NCI-H2029 treated with DMSO at 0.1 percent for 48 hours (cell line): ENCODE measurements around the gene NINL.
"Not testable (repeated sequence)": the region's sequence is repeated elsewhere in the genome, so short reads cannot be mapped to it uniquely, and the experiment has no call there.

Experiments used
- DNase-seq: peaks from one replicate; lab custom pipeline; 2025; lab: John Stamatoyannopoulos, UW

The NINL gene

GRCh38 chr20:25552977-25553376 is 32.4 kb downstream of the NINL start:
- DNase-seq = no peak

DNA sequence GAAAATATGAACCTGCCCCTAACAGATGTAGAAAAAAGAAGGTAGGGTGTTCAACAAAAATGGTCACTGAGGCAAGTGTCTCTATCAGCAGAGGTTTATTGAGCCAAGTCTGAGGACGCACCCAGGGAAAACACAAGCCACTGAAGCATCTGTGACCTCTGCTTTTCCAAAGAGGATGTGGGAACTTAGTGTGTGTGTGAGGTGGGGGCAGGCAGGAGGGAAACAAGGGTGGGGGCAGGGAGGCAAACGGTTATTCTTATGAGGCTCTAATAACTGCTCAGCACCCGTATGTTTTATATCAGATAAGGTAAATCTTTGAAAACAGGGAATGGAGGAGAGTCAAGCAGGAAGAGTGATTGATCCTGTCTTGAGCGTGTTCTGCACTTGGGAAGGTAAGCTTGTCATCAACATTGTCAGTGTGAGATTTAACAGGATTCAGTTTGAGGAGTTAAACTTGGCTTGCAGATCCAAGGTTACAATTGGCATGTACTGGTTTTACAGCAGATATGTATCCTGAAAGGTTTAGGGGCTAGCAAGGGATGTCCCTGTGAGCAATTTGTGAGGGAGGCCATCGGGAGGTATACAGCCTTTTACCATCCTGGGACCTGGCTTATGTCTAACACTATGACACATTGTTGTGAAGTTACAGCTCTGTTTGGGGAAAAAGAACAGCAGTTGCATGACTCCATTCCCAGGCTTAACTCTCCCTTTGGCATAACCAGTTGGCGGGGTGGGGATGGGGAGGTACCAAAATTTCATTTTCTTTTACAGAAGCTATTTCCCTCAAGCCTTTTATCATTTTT is 33.7 kb downstream of the NINL start:
- DNase-seq = no peak

GRCh38 chr20:25550645-25551337 is 34.5 kb downstream of the NINL start:
- DNase-seq = not testable (repeated sequence)

DNA sequence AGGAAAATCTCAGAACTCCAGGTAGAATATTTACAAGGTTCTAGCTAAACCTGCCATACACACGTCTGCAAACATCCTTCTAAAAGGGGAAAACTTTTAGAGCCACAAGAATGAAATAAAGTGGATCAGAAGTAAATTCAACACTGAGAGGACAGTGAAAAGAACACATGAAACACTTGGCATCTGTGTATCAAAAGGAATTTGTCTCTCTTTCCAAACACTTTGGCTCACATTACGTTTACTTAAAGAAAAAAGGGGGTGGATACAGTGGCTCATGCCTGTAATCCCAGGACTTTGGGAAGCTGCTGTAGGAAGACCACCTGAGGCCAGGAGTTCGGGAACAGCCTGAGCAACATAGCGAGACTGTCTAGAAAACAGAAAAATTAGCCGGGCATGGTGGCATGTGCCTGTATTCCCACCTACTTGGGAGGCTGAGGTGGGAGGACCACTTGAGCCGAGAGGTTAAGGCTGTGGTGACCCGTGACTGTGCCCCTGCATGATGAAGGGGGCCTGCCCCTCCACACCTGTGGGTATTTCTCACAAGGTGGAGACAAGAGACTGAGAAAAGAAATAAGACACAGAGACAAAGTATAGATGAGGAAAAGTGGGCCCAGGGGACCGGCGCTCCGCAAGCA is 35.4 kb downstream of the NINL start:
- no peak for DNase-seq

DNA sequence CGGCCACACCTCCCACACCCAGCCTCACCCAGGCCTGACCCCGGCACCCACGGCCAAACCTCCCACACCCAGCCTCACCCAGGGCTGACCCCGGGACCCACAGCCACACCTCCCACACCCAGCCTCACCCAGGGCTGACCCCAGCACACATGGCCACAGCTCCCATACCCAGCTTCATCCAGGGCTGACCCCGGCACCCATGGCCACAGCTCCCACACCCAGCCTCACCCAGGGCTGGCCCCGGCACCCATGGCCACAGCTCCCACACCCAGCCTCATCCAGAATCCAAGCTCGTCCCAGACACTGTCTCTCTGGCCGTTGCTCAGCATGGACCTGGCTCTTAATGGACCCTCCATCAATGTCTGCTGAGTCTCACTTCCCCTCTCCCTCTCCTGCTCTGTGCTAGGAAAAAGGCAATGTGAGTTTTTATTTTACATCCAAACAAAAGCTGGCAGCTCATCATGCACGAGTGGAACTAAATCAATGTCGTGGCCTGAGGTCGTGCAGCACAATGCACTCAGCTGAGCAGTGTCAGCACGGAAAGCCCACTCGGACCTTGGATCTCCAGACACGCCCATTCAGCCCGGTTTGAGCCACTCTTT is 36.1 kb downstream of the NINL start:
- DNase-seq = no peak

DNA sequence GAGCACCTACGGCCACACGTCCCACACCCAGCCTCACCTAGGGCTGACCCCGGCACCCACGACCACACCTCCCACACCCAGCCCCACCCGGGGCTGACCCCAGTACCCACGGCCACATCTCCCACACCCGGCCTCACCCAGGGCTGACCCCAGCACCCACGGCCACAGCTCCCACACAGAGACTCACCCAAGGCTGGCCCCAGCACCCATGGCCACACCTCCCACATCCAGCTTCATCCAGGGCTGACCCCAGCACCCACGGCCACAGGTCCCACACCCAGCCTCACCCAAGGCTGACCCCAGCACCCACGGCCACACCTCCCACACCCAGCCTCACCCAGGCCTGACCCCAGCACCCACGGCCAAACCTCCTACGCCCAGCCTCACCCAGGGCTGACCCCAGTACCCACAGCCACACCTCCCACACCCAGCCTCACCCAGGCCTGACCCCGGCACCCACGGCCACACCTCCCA is 36.7 kb downstream of the NINL start:
- DNase-seq = no peak

- DNase-seq = no peak
These were observed 37.3 kb downstream of the NINL start for GRCh38 chr20:25547999-25548398.

DNA sequence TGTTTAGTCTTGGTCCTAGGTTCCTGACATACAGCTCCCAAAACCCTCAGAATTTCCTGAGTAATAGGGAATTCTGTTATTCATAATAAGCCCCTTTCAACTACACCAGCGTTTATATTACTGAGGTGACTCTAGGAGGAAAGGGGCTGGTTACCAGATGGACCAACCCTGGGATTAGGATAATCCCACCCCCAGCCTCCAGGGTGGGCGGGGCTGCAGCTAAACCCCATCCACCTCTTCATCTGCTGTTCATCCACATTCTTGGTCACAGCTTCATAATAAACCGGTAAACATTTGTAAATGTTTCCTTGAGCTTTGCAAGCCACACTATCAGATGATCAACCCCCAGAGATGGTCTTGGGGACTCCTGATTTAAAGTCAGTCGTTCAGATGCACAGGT is 38.3 kb downstream of the NINL start:
- DNase-seq = no peak

DNA sequence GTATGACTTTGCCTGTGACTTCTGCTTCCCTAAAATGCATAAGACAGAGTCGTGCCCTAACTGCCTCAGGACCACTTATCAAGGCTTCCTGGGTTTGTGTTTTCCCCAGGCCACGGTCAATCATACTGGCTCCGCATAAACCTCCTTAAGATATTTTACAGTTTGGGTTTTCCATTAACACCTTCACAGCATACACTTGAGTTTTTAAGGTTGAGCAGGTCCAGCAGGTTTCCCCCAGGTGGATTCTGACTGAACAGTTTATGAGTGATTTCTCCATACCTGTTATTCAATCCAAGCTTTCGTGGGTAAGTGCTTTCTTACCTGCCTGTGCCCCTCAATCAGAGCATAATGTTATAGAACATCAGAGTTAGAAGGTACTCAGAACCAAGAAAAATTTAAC is 39.3 kb downstream of the NINL start:
- DNase-seq = no peak

DNA sequence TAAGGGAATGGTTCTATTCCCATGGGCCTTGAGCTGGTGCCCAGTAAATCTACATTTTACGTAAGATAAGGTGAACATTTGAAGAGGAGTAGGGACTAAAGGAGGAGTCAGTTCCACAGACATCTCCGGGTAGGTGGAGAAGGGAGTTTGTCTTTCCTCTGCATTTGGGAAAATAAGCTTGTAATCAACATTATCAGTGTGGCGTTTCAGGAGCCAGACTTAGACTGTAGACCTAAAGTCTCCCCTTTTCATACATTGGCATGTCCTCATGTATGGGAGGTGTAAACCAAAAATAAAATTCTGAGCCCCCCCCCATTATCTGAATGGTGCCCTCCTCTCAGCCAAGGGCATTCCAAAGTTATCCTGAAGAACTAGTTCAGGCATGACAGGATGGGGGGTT is 40.2 kb downstream of the NINL start:
- no peak for DNase-seq

- DNase-seq = no peak
These were observed 40.6 kb downstream of the NINL start for GRCh38 chr20:25544734-25545133.

DNA sequence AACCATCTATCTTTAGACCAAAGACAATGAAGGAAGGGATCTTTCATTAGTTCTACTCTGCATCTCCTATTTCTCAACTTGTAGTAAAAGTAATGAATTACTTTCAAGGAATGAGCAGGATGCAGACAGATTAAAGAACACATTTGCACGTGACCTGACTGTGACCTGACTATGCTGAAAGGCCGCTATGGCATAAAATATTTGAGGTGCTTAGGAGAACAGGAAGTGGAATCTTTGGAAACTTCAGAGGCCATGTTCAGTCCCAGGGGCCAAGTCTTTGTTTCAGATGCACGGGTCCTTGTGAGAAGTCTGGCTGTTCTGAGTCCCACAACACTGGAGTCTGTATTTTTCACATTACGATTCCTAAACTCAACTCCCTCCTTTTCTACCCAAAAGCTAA is 41.0 kb downstream of the NINL start:
- no peak for DNase-seq

- no peak for DNase-seq
These were observed 42.3 kb downstream of the NINL start for GRCh38 chr20:25543068-25543467.

DNA sequence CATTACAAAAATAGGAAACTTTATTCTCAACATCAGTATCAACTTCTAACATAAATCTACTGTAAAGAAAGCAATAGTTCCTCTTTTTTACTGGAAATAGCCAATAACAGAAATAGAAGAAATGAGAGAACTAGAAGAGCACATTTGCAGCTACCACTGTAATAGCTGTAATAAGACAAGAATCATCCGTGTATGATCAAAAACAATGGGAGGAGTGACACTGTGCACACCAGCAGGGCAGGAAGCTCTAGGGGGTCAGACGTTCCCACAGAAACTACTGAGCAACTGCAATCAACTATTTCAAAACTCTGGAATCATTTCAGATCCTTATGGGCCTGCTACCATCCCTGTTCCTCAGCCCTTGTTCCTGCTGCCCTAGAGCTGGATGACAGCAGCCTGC is 43.7 kb downstream of the NINL start:
- no peak for DNase-seq

GRCh38 chr20:25539742-25540672 is 45.3 kb downstream of the NINL start:
- DNase-seq = no peak

DNA sequence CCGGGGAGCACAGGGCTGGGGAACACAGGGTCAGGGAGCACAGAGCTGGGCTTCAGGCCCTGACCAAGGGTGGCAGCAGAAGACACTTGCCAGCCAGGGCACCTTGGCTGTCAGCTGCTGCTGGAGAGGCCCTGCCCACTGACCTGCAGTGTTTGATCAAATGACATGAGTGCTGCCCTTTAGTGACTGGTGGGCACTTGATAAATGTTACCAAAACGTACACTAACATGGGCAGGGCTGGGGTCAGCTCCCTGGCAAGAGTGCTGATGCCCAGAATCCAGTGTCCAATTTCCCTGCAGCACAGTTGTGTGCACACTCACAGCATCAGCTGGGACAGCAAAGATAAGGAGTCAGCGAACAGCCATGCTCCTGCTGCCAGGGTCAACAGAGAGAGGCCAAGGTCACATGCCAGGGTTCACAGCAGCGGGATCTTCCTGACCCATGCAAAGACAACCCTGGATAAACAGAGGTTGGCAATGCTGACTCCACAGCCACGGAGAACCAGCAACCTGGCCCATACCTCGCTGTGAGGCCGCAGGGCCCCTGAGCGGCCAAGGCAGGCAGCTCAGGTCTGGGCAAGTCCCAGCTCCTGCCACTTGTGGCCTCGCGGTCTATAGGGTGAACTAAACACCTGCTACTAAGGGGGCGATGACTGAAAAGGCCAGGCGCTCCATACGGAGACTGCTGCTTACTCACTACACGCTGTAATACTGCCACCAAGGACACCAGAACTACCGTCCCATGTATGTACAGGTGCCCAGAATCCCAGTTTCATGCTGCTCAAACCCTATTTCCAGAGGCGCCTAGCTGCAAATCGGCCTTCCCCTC is 46.3 kb downstream of the NINL start:
- DNase-seq = no peak

DNA sequence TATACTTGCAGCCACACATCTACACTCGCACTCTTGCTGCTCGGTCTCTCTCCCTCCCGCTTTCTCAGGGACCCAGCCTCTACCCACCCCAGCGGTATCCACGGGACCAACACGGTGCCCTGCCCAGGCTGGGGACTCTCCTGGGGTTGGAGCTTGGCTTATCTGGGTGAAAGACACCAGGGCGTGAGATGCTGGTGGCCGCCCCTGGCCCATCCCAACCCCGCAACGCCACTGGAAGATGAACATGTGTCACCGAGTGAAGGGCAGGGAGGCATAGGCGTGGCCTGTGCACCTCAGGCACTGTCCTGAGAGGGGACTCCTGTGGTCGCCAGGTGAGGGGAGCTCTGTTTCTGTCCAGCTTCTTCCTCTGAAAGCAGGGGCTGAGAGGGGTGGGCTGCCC is 47.4 kb downstream of the NINL start:
- DNase-seq = no peak

DNA sequence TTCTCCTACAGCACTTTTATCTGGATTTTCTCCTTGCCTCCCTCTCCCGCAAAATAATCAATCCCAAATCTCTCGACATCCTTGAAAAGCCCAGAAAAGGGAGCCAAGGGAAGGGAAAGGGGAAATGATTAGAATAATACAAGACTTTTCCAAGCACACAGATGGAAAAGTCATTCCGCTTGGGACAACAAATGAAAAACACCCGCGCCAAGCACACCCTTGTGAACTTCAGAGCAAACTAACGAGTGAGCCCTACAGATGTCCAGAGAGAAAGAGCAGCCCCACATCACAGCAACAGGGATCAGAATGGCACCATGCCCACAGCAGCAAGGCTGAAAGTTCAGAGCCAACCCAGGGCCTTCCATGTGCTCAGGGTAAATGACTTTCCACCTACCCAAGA is 49.6 kb downstream of the NINL start:
- DNase-seq = no peak

GRCh38 chr20:25534845-25535244 is 50.5 kb downstream of the NINL start:
- no peak for DNase-seq

DNA sequence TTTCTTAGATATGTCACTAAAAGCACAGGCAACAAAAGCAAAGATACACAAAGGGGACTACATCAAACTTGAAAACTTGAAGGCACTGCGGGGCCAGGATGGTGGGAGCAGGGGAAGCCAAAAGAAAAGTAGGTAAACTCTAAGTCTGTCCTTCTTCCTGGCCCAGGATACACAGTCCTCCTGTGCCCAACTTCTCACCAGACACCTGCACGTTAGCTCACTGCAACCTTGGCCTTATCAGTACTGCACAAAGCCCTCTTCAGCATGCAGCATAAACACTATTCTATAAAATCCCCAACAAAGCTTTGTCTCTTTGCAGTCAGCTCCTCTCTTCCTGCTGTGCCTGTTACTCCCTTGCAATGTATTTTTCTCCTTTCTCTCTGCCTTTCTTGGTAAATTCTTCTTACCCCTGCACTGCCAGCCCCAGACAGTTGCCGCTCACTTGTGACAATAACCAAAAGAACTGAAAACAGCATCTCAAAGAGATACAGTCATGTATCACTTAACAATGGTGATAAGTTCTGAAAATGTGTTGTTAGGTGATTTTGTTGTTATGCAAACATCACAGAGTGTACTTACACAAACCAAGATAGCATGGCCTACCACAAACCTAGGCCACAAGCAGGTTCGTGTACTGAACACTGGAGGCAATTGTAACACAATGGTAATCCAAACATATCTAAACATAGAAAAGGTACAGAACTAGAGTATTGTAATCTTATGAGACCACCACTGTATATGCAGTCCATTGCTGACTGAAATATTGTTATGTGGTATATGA is 51.2 kb downstream of the NINL start:
- DNase-seq = no peak
